Large intestine (tissue), 3 donors: ENCODE data around the gene NIPAL1. TPM values are rescaled to one million over a fixed set of nuclear protein-coding genes. Genes with fewer than 3 reads are reported as not detected.
A peak's percentile ranks its signal among the peaks of the same experiment; 100 is the strongest.

ENCODE experiments used
- DNase-seq, 2 donors: peaks; one replicate each; pipeline versions ENCODE4 v3.0.0 to v3.0.0-alpha.2; 2013
- H3K27ac ChIP-seq: one replicate; pipeline ENCODE4 v1.5.1; 2013; ENCODE audit warnings: low read length
- H3K27me3 ChIP-seq: 2 replicates; pipeline ENCODE4 v1.6.1; 2013; ENCODE audit warnings: low read length; ENCODE audit not compliant: control insufficient read depth, insufficient read depth
- H3K36me3 ChIP-seq: 2 replicates; pipeline ENCODE4 v1.6.1; 2013; ENCODE audit warnings: low read length; ENCODE audit not compliant: control insufficient read depth, insufficient read depth
- H3K4me1 ChIP-seq: one replicate; pipeline ENCODE4 v1.6.1; 2013; ENCODE audit warnings: low read length; ENCODE audit not compliant: control insufficient read depth, insufficient read depth
- H3K4me3 ChIP-seq: one replicate; pipeline ENCODE4 v1.5.1; 2013; ENCODE audit warnings: low read length
- H3K9me3 ChIP-seq: one replicate; pipeline ENCODE4 v1.6.1; 2013; ENCODE audit warnings: mild to moderate bottlenecking, low read depth, low read length, moderate library complexity; ENCODE audit not compliant: control insufficient read depth
- WGBS: methylation state at CpG from one replicate; pipeline ENCODE4 v1.1.5; 2013; ENCODE audit warnings: low lambda C conversion rate; ENCODE audit not compliant: insufficient coverage; 5-methylcytosine and 5-hydroxymethylcytosine counted together
- polyA plus RNA-seq: library from polyadenylated mRNA; unstranded; fragments of 120-200 nt; gene quantifications from one replicate; pipeline ENCODE4 v1.2.1, GENCODE V29; 2013

The NIPAL1 gene
- polyA plus RNA-seq, 1 donor = 30.7 TPM

- peak; percentile 76 to 89 for DNase-seq
- Histone ChIP-seq H3K4me1 (peaks cover 41% of the 10 kb centered on the region), H3K9me3 (no peaks in the 10 kb centered on the region), H3K36me3 (peaks cover 15% of the 10 kb centered on the region), H3K27me3 (peaks cover 3% of the 10 kb centered on the region), H3K27ac (peak overlapping the region; percentile 99), H3K4me3 (no peak overlapping the region)
- 17% methylated on average over 1 of the region's 3 CpGs for WGBS
These were observed 5.7 kb downstream of the NIPAL1 start for GRCh38 chr4:48022192-48022799.

- Histone ChIP-seq H3K36me3 (peaks cover 15% of the 10 kb centered on the region), H3K4me1 (peaks cover 33% of the 10 kb centered on the region), H3K27me3 (no peaks in the 10 kb centered on the region), H3K9me3 (no peaks in the 10 kb centered on the region), H3K27ac (peak overlapping the region; percentile 9), H3K4me3 (no peak overlapping the region)
- WGBS = no CpG with 5 or more reads among the region's 4 CpGs
- no peak for DNase-seq
These were observed 8.0 kb downstream of the NIPAL1 start for GRCh38 chr4:48024522-48024921.

DNA sequence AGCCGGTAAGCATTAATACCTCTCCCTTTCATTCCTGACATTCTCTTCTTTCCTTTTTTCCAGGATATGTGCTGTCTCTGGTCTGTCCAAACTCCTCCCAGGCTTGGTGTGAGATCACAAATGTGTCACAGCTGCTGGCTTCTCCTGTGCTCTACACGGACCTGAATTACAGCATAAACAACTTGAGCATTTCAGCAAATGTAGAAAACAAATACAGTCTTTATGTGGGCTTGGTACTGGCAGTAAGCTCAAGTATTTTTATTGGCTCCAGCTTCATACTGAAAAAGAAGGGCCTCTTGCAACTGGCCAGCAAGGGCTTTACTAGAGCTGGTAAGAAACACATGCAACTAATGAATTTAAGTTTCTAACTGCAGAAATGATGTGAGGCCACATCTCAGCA lies 8.4 kb downstream of the NIPAL1 start:
- DNase-seq = no peak
- no peaks in the 10 kb centered on the region for H3K27me3 ChIP-seq
- WGBS = 40% methylated on average over 1 of the region's 2 CpGs
- H3K4me3 ChIP-seq = no peak overlapping the region
- no peaks in the 10 kb centered on the region for H3K9me3 ChIP-seq
- peaks cover 15% of the 10 kb centered on the region for H3K36me3 ChIP-seq
- H3K4me1 ChIP-seq = peaks cover 32% of the 10 kb centered on the region
- H3K27ac ChIP-seq = peak overlapping the region; percentile 9

- Histone ChIP-seq H3K27me3 (no peaks in the 10 kb centered on the region), H3K9me3 (no peaks in the 10 kb centered on the region), H3K27ac (no peak overlapping the region), H3K36me3 (peaks cover 15% of the 10 kb centered on the region), H3K4me3 (no peak overlapping the region), H3K4me1 (peaks cover 37% of the 10 kb centered on the region)
- DNase-seq = no peak
These were observed 11.1 kb downstream of the NIPAL1 start for GRCh38 chr4:48027653-48028052.

DNA sequence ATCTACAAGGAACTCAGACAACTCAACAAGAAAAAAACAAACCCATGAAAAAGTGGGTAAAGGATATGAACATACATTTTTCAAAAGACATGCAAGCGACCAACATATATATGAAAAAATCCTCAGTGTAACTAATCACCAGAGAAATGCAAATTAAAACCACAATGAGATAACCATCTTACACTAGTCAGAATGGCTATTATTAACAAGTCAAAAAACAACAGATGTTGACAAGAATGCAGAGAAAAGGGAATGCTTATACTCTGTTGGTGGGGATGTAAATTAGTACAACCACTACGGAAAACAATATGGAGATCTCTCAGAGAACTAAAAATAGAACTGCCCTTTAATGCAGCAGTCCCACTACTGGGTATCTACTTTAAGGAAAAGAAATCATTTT lies 12.1 kb downstream of the NIPAL1 start:
- no peaks in the 10 kb centered on the region for H3K27me3 ChIP-seq
- peaks cover 15% of the 10 kb centered on the region for H3K36me3 ChIP-seq
- no CpG with 5 or more reads among the region's 2 CpGs for WGBS
- peaks cover 41% of the 10 kb centered on the region for H3K4me1 ChIP-seq
- H3K9me3 ChIP-seq = no peaks in the 10 kb centered on the region
- no peak for DNase-seq
- H3K27ac ChIP-seq = no peak overlapping the region
- no peak overlapping the region for H3K4me3 ChIP-seq

- WGBS = no CpG with 5 or more reads among the region's 3 CpGs
- H3K36me3 ChIP-seq = peaks cover 9% of the 10 kb centered on the region
- DNase-seq = no peak
- peak overlapping the region; percentile 33 for H3K27ac ChIP-seq
- no peak overlapping the region for H3K4me3 ChIP-seq
- H3K4me1 ChIP-seq = peaks cover 43% of the 10 kb centered on the region
- H3K9me3 ChIP-seq = no peaks in the 10 kb centered on the region
- no peaks in the 10 kb centered on the region for H3K27me3 ChIP-seq
These were observed 13.9 kb downstream of the NIPAL1 start for GRCh38 chr4:48030470-48030869.

DNA sequence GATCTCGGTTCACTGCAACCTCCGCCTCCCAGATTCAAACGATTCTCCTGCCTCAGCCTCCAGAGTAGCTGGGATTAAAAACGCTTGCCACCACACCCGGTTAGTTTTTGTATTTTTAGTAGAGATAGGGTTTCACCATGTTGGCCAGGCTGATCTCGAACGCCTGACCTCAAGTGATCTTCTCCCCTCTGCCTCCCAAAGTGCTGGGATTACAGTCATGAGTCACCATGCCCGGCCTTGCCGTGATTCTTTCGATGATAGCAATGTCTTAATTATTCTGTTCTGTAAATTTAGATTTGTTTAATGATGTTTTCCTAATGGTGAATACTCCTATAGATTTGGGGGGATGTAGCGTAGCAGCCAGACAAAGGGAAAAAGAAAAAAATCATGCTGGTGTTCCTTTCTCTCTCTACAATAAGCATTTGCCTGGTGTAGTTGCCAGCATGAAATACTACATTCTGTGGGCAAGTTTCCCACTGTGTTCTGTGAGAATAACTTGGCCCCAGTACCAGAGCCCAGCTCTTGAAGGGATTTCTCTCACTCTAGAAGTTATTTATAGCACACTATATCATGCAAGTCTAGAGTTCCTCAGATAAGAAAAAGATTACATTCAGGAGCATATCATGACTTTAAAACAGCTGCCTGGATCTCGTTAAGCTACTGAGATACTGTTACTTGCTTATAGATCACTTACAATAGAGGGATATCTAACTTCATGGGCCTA lies 15.4 kb downstream of the NIPAL1 start:
- Histone ChIP-seq H3K9me3 (no peaks in the 10 kb centered on the region), H3K27me3 (no peaks in the 10 kb centered on the region), H3K36me3 (peaks cover 15% of the 10 kb centered on the region), H3K27ac (peak overlapping the region; percentile 82), H3K4me3 (no peak overlapping the region), H3K4me1 (peaks cover 43% of the 10 kb centered on the region)
- WGBS = 100% methylated on average over 2 of the region's 12 CpGs
- peak in 1 of 2 donors; percentile 53 for DNase-seq

- H3K27ac ChIP-seq = peak overlapping the region; percentile 82
- H3K36me3 ChIP-seq = peaks cover 15% of the 10 kb centered on the region
- no peaks in the 10 kb centered on the region for H3K27me3 ChIP-seq
- no peak overlapping the region for H3K4me3 ChIP-seq
- DNase-seq = peak; percentile 54 to 77
- no peaks in the 10 kb centered on the region for H3K9me3 ChIP-seq
- peaks cover 43% of the 10 kb centered on the region for H3K4me1 ChIP-seq
These were observed 16.1 kb downstream of the NIPAL1 start for GRCh38 chr4:48032721-48033120.

DNA sequence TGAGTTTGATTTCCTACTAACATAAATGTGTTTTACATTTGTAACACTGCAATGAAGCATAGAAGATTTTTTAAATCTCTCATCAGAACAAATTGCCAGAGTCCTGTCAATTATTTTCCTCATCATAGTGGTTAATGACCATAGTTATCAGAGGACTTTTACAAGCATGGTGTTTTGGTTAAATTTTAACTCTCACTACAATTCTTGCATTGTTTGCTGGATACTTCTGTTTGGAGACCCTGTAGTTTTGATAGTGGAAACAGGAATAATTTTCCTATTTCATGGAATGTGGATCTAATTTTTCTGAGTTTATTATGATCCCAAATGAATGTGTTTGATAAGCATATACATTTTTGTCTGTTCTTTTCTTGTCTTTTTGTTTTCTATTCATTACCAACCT lies 16.8 kb downstream of the NIPAL1 start:
- Histone ChIP-seq H3K4me3 (no peak overlapping the region), H3K27ac (peak overlapping the region; percentile 82), H3K27me3 (no peaks in the 10 kb centered on the region), H3K36me3 (peaks cover 15% of the 10 kb centered on the region), H3K9me3 (no peaks in the 10 kb centered on the region), H3K4me1 (peaks cover 43% of the 10 kb centered on the region)
- DNase-seq = peak in 1 of 2 donors; percentile 51

GRCh38 chr4:48033825-48034413 lies 17.3 kb downstream of the NIPAL1 start:
- DNase-seq = peak in 1 of 2 donors; percentile 44
- Histone ChIP-seq H3K9me3 (no peaks in the 10 kb centered on the region), H3K27ac (peak overlapping the region; percentile 82), H3K27me3 (no peaks in the 10 kb centered on the region), H3K4me3 (no peak overlapping the region), H3K36me3 (peaks cover 15% of the 10 kb centered on the region), H3K4me1 (peaks cover 43% of the 10 kb centered on the region)
- no CpG with 5 or more reads among the region's 1 CpG for WGBS
